Measurements from ENCODE around the gene NIPBL. TPM values are rescaled to one million over a fixed set of nuclear protein-coding genes. Genes with fewer than 3 reads are reported as not detected.

The NIPBL gene
- total RNA-seq, 4 donors from 2014 or later: 26.7 to 73.8 (median 64.4) TPM

DNA sequence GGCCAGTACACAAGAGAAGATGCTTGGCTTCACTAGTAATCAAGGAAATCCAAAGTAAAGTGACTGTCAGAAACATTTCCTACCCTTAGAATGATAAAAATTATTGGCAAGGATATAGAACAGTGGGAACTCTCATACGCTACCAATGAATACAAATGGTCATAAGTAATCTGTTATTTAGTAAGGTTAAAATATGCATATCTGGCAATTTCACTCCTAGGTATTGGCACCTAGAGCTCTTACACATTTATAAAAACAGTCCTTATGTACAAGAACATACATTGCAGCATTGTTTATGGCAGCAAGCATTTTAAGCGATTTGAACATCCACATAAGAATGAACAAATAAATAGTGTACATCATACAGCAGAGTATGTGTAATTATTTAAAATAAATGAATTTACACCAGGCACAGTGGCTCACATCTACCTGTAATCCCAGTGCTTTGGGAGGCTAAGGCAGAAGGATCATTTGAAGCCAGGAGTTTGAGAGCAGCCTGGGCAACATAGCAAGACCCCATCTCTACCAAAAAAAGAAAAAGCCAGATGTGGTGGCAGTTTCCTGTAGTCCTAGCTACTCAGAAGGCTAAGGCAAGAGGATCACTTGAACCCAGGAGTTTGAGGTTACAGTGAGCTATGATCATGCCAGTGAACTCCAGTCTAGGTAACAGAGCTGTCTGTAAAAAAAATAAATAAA is 93.3 kb downstream of the NIPBL start:
- H3K36me3 ChIP-seq: peaks cover 0 to 52% (median 17%) of the 10 kb centered on the region in 4 donors

DNA sequence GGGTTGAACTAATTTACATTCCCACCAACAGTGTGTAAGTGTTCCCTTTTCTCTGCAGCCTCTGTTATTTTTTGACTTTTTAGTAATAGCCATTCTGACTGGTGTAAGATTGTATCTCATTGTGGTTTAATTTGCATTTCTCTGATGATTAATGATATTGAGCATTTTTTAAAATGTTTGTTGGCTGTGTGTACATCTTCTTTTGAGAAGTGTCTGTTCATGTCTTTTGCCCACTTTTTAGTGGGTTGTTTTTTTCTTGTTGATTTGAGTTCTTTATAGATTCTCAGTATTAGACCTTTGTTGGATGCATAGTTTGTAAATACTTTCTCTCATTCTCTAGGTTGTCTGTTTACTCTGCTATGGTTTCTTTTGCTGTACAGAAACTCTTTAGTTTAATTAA is 101.6 kb downstream of the NIPBL start:
- Histone ChIP-seq H3K36me3 (peaks cover 0 to 34% (median 8%) of the 10 kb centered on the region in 4 donors), H3K9me3 (no peaks in the 10 kb centered on the region), H3K4me3 (no peak overlapping the region), H3K4me1 (no peaks in the 10 kb centered on the region), H3K27me3 (no peaks in the 10 kb centered on the region), H3K27ac (no peak overlapping the region)
- DNase-seq: no peak
- TF ChIP-seq EP300 (IDR thresholded peaks at IDR 0.05; ENCODE audit: low read depth): no peak
- no peak for TF ChIP-seq POLR2A (IDR thresholded peaks at IDR 0.05)
- no peak for TF ChIP-seq POLR2AphosphoS5 (IDR thresholded peaks at IDR 0.05)
- TF ChIP-seq, protein P1, sequence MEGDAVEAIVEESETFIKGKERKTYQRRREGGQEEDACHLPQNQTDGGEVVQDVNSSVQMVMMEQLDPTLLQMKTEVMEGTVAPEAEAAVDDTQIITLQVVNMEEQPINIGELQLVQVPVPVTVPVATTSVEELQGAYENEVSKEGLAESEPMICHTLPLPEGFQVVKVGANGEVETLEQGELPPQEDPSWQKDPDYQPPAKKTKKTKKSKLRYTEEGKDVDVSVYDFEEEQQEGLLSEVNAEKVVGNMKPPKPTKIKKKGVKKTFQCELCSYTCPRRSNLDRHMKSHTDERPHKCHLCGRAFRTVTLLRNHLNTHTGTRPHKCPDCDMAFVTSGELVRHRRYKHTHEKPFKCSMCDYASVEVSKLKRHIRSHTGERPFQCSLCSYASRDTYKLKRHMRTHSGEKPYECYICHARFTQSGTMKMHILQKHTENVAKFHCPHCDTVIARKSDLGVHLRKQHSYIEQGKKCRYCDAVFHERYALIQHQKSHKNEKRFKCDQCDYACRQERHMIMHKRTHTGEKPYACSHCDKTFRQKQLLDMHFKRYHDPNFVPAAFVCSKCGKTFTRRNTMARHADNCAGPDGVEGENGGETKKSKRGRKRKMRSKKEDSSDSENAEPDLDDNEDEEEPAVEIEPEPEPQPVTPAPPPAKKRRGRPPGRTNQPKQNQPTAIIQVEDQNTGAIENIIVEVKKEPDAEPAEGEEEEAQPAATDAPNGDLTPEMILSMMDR (IDR thresholded peaks at IDR 0.05): no peak
- in situ Hi-C loops (cut with MboI; ENCODE audit: low pct_ligation_motif_present in 1 of 4, low pct_unique_long_range_greater_than_20kb in 1 of 4, low sequenced_read_pairs in 3 of 4) (no loop called here), intact Hi-C loops (cut with DNase I; ENCODE audit: low total_unique reads) (no loop called here)

More for the DNA sequence above, 93.3 kb downstream of the NIPBL start:
- no peak for DNase-seq
- intact Hi-C loops (cut with DNase I; ENCODE audit: low total_unique reads): no loop called here
- 100% methylated on average over 2 of the region's 2 CpGs for WGBS, 2 donors (ENCODE audit: low coverage in 1 of 2)
- no peaks in the 10 kb centered on the region for H3K4me1 ChIP-seq
- in situ Hi-C loops (cut with MboI; ENCODE audit: low pct_ligation_motif_present in 1 of 4, low pct_unique_long_range_greater_than_20kb in 1 of 4, low sequenced_read_pairs in 3 of 4): no loop called here
- H3K27me3 ChIP-seq: no peaks in the 10 kb centered on the region
- no peak overlapping the region for H3K27ac ChIP-seq
- TF ChIP-seq EP300 (IDR thresholded peaks at IDR 0.05; ENCODE audit: low read depth) (no peak), POLR2AphosphoS5 (IDR thresholded peaks at IDR 0.05) (no peak), POLR2A (IDR thresholded peaks at IDR 0.05) (no peak)
- TF ChIP-seq, protein P1 (IDR thresholded peaks at IDR 0.05): no peak
- H3K9me3 ChIP-seq: no peaks in the 10 kb centered on the region
- H3K4me3 ChIP-seq: no peak overlapping the region

DNA sequence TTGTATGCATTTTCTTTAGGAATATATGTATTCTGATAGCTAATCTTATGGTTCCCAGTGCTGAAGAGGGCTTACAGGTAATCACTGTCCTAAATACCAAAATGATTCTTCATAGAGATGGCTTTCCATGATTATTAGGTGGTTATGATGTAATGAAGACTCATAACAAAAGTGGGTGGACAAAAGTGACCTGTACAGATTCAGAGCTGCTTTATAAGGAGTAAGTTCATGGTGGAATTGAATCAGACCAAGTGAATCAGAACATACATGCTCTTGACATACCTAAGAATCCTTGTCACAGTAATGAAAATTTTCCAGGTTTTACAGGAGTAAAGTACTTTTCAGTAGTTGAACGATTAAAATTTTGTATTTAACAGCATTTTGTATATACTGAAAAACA is 105.6 kb downstream of the NIPBL start:
- no peaks in the 10 kb centered on the region for H3K4me1 ChIP-seq
- peaks cover 0 to 35% (median 5%) of the 10 kb centered on the region in 4 donors for H3K36me3 ChIP-seq
- WGBS, 2 donors (ENCODE audit: low coverage in 1 of 2): 94 to 100% methylated on average over 1 of the region's 1 CpG
- no peaks in the 10 kb centered on the region for H3K27me3 ChIP-seq
- H3K9me3 ChIP-seq: no peaks in the 10 kb centered on the region
- TF ChIP-seq EP300 (IDR thresholded peaks at IDR 0.05; ENCODE audit: low read depth) (no peak), POLR2AphosphoS5 (IDR thresholded peaks at IDR 0.05) (no peak), POLR2A (IDR thresholded peaks at IDR 0.05) (no peak)
- TF ChIP-seq, protein P1 (IDR thresholded peaks at IDR 0.05): no peak
- H3K4me3 ChIP-seq: no peak overlapping the region
- intact Hi-C loops (cut with DNase I; ENCODE audit: low total_unique reads) (no loop called here), in situ Hi-C loops (cut with MboI; ENCODE audit: low pct_ligation_motif_present in 1 of 4, low pct_unique_long_range_greater_than_20kb in 1 of 4, low sequenced_read_pairs in 3 of 4) (no loop called here)
- no peak overlapping the region for H3K27ac ChIP-seq
- DNase-seq: no peak

DNA sequence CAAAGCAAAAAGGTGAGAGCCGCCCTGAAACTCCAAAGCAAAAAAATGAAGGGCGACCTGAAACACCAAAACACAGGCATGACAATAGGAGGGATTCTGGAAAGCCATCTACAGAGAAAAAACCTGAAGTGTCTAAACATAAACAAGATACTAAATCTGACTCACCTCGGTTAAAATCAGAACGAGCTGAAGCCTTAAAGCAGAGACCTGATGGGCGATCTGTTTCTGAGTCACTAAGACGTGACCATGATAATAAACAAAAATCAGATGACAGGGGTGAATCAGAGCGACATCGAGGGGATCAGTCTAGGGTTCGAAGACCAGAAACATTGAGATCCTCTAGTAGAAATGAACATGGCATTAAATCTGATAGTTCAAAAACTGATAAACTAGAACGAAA is 108.8 kb downstream of the NIPBL start:
- DNase-seq: no peak
- intact Hi-C loops (cut with DNase I; ENCODE audit: low total_unique reads) (no loop called here), in situ Hi-C loops (cut with MboI; ENCODE audit: low pct_ligation_motif_present in 1 of 4, low pct_unique_long_range_greater_than_20kb in 1 of 4, low sequenced_read_pairs in 3 of 4) (no loop called here)
- H3K27ac ChIP-seq: no peak overlapping the region
- H3K9me3 ChIP-seq: no peaks in the 10 kb centered on the region
- peaks cover 0 to 28% (median 5%) of the 10 kb centered on the region in 4 donors for H3K36me3 ChIP-seq
- H3K4me3 ChIP-seq: no peak overlapping the region
- no peaks in the 10 kb centered on the region for H3K27me3 ChIP-seq
- no peak for TF ChIP-seq EP300 (IDR thresholded peaks at IDR 0.05; ENCODE audit: low read depth)
- TF ChIP-seq, protein P1 (IDR thresholded peaks at IDR 0.05): no peak
- TF ChIP-seq POLR2A (IDR thresholded peaks at IDR 0.05): no peak
- TF ChIP-seq POLR2AphosphoS5 (IDR thresholded peaks at IDR 0.05): no peak
- 94 to 97% methylated on average over 10 of the region's 10 CpGs for WGBS, 2 donors (ENCODE audit: low coverage in 1 of 2)
- H3K4me1 ChIP-seq: no peaks in the 10 kb centered on the region

Measured in transverse colon (tissue), 4 donors.